AG04450 (cell line): ENCODE data around the gene TTC22. TPM values are rescaled to one million over a fixed set of nuclear protein-coding genes. Genes with fewer than 3 reads are reported as not detected.

ENCODE experiments used
- CTCF ChIA-PET: fragments of 300-600, 350-600 bp; formaldehyde crosslinking; extraction: SDS; loops from one replicate; lab custom pipeline; 2022; ENCODE audit warnings: antibody characterized with exemption, inconsistent platforms; lab: Charles Lee
- POLR2A ChIA-PET: fragments of 350-600 bp; formaldehyde crosslinking; extraction: SDS; loops from one replicate; lab custom pipeline; 2021; ENCODE audit warnings: antibody characterized with exemption, inconsistent platforms; lab: Yijun Ruan, JAX
- DNase-seq: peaks from one replicate; pipeline ENCODE4 v3.0.0-alpha.2; 2011; ENCODE audit warnings: low read depth, low spot score
- H3K27ac ChIP-seq: one replicate; pipeline ENCODE4 v1.5.1; 2012; ENCODE audit warnings: low read depth, low read length, control low read depth
- H3K27me3 ChIP-seq: one replicate; pipeline ENCODE4 v1.6.0; 2012; ENCODE audit warnings: low read length; ENCODE audit not compliant: control insufficient read depth, insufficient read depth
- H3K4me3 ChIP-seq: 2 replicates; pipeline ENCODE4 v1.5.1; 2011; ENCODE audit warnings: mild to moderate bottlenecking, low read depth, low read length, control low read depth
- H3K9me3 ChIP-seq: 2 replicates; pipeline ENCODE4 v1.5.1; 2012; ENCODE audit warnings: low read length; ENCODE audit not compliant: control insufficient read depth, insufficient read depth
- polyA plus RNA-seq: library from polyadenylated mRNA; depleted of rRNA; stranded (reverse); fragments of >200 nt; gene quantifications from 2 replicates; pipeline ENCODE4 v1.2.3, GENCODE V29; 2011
- TF ChIP-seq, protein P1 (sequence below): IDR thresholded peaks from 2 replicates; pipeline ENCODE4 v1.5.1; 2011; ENCODE audit warnings: low read depth, low read length, control low read depth, inconsistent platforms

TTC22 gene
- polyA plus RNA-seq, 1 experiment, result not detected

DNA sequence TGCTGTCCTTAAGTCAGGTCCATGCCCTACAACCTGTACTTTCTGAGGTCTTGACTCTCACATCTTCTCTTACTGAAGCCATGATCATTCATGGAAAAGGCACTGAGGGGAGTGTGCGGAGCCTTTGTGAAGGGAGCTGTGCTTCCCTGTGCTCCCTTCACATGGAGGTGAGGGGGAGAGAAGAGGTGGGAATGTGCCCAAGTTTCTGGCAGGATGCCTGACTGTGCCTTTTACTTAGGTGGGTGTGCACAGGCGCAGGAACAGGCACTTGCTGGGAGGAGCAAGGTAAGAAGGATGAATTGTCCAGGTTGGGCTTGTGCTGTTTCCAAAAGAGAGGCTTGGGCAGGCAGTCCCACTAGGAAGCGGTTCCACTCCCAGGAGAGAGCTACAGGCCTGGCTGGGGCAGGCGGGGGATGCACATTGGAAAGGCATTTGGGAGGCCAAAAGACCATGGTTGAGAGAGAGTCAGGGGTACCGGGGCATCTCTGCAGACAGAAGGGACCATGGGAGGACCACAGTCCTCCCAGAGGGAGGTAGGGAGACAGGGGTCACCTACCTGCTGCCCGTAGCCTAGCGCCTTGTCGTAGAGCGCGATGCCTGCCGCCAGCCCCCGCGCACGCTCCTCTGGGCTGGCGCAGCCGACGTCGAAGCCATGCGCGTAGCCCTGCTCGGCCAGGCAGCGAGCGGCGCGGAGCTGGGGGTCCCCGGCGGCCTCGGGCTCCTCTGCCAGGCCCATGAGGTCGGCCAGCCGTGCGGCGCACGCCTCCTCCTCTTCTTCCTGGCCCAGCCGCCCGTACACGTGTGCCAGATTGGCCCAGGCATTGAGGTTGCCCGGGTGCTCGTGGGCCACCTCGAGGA, 853 bp downstream of the TTC22 start:
- POLR2A ChIA-PET, result no interaction called here

DNA sequence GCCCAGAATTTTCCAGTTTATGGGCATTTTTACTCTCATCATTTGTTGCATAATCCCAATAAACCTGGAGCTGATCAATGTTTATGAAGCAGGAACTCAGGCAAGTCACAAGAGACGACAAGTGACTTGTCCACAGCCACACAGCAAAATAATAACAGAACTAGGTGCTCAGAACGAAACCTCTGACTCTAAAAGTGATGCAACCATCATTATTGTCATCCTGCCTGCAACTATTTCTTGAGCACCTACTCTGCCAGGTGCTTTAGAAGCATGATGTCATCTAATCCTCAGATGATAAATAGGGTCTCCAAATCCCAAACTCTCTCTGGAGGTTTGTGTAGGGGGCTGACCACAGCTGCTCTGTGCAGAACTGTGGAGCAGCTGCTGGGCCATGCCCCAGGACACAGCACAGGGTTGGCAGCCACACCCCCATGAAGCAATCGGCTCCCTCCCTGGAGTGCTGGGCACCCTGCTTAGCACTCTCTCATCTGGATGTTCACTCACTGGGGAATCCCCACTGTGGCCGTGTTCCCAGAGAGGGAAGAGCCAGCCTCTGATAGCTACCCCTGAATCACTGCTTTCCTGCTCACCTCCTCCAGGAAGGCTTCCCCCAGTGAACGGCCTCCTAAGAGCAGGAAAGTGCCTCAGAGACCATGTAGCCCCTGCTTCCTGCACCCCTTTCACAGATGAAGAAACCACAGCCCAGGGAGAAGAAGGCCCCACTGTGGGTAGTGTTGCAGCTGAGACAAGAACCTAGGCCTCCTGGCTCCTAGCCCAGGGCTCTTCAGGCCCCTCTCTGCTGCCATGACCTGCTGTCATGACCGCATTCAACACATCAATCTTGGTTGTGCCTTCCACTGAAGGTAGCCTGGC, 2.1 kb downstream of the TTC22 start:
- H3K4me3 ChIP-seq, result no peak overlapping the region
- DNase-seq, result no peak
- CTCF ChIA-PET, result interaction anchor here (2.6 kb wide), 1 partner anchor 10 kb away, joined by 8 read pairs; no protein-coding TSS in a partner anchor
- TF ChIP-seq, protein P1, sequence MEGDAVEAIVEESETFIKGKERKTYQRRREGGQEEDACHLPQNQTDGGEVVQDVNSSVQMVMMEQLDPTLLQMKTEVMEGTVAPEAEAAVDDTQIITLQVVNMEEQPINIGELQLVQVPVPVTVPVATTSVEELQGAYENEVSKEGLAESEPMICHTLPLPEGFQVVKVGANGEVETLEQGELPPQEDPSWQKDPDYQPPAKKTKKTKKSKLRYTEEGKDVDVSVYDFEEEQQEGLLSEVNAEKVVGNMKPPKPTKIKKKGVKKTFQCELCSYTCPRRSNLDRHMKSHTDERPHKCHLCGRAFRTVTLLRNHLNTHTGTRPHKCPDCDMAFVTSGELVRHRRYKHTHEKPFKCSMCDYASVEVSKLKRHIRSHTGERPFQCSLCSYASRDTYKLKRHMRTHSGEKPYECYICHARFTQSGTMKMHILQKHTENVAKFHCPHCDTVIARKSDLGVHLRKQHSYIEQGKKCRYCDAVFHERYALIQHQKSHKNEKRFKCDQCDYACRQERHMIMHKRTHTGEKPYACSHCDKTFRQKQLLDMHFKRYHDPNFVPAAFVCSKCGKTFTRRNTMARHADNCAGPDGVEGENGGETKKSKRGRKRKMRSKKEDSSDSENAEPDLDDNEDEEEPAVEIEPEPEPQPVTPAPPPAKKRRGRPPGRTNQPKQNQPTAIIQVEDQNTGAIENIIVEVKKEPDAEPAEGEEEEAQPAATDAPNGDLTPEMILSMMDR, result no peak
- no peak overlapping the region for H3K27ac ChIP-seq
- POLR2A ChIA-PET, result no interaction called here
- no peaks in the 10 kb centered on the region for H3K9me3 ChIP-seq
- H3K27me3 ChIP-seq, result peaks cover 32% of the 10 kb centered on the region

More for the DNA sequence above, 853 bp downstream of the TTC22 start:
- no peak overlapping the region for H3K4me3 ChIP-seq
- H3K9me3 ChIP-seq, result no peaks in the 10 kb centered on the region
- TF ChIP-seq, protein P1, result no peak
- H3K27ac ChIP-seq, result no peak overlapping the region
- CTCF ChIA-PET, result interaction anchor here (2.6 kb wide), 1 partner anchor 9 kb away, joined by 8 read pairs; no protein-coding TSS in a partner anchor
- no peak for DNase-seq
- H3K27me3 ChIP-seq, result peaks cover 31% of the 10 kb centered on the region

DNA sequence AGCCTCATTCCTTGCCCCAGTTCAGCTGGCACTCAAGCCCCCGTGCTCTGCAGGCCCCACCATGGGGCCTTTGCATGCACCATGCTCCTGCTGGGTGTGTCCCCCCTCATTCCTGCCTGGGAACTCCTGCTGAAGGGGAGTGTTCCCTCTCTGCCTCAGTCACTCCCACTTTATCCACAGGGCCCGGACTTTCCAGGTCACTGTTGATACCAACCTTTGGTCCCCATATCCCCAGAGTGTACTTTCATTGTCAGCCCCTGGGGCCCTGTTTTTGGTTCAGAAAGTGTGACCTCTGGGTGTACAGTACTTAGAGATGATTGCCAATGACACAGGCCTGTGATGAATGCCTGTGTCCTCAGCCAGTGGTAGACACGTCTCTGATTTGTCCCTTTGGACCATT, 2.9 kb downstream of the TTC22 start:
- TF ChIP-seq, protein P1, result no peak
- CTCF ChIA-PET, result no interaction called here
- Histone ChIP-seq H3K27ac (no peak overlapping the region), H3K27me3 (peaks cover 31% of the 10 kb centered on the region), H3K9me3 (no peaks in the 10 kb centered on the region), H3K4me3 (no peak overlapping the region)
- POLR2A ChIA-PET, result no interaction called here
- DNase-seq, result no peak

DNA sequence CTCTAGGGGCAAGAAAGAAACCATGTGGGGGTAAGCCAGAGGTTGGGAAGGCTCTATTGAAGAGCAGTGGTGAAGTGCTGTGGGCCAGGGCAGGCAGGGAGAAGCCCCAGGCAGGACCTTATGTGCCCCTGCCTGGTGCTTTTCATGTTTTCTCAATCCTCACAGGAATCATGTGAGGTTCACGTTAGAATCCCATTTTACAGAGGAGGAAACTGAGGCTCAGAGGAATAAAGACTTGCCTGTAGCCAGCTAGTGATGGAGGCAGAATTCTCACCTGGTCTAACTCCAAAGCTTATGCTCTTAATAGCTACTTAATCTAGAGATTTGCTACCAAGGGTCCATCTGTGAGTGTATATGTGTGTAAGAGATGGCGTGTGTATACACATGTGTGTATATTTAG, 4.2 kb downstream of the TTC22 start:
- no peak for DNase-seq
- H3K9me3 ChIP-seq, result peaks cover 7% of the 10 kb centered on the region
- POLR2A ChIA-PET, result no interaction called here
- peaks cover 34% of the 10 kb centered on the region for H3K27me3 ChIP-seq
- TF ChIP-seq, protein P1, result no peak
- CTCF ChIA-PET, result interaction anchor here (0.6 kb wide), 1 partner anchor 308 kb away, joined by 8 read pairs; no protein-coding TSS in a partner anchor
- H3K4me3 ChIP-seq, result no peak overlapping the region
- H3K27ac ChIP-seq, result no peak overlapping the region
